Measurements from ENCODE around the gene DKK3.

GRCh38 chr11:12013781-12014180 lies 5.4 kb upstream of the DKK3 start:
- TF ChIP-seq CTCF (IDR thresholded peaks at IDR 0.05; ENCODE audit: low read depth, low read length, missing input control) (no peak), JUND (IDR thresholded peaks at IDR 0.05) (no peak), RAD21 (IDR thresholded peaks at IDR 0.05) (no peak), YY1 (IDR thresholded peaks at IDR 0.05) (no peak), NR2F2 (IDR thresholded peaks at IDR 0.05) (no peak), EGR1 (IDR thresholded peaks at IDR 0.05; ENCODE audit: low read depth in 2 of 2) (no peak), REST (IDR thresholded peaks at IDR 0.05) (no peak), GABPA (IDR thresholded peaks at IDR 0.05 in 1 of 2, conservative IDR thresholded peaks at IDR 0.05 in 1 of 2) (no peak), FOXA2 (IDR thresholded peaks at IDR 0.05) (no peak), TAF1 (conservative IDR thresholded peaks at IDR 0.05) (no peak), HNF4A (conservative IDR thresholded peaks at IDR 0.05) (no peak), RXRA (IDR thresholded peaks at IDR 0.05) (no peak), FOXA1 (IDR thresholded peaks at IDR 0.05) (no peak)
- TF ChIP-seq, protein P1, sequence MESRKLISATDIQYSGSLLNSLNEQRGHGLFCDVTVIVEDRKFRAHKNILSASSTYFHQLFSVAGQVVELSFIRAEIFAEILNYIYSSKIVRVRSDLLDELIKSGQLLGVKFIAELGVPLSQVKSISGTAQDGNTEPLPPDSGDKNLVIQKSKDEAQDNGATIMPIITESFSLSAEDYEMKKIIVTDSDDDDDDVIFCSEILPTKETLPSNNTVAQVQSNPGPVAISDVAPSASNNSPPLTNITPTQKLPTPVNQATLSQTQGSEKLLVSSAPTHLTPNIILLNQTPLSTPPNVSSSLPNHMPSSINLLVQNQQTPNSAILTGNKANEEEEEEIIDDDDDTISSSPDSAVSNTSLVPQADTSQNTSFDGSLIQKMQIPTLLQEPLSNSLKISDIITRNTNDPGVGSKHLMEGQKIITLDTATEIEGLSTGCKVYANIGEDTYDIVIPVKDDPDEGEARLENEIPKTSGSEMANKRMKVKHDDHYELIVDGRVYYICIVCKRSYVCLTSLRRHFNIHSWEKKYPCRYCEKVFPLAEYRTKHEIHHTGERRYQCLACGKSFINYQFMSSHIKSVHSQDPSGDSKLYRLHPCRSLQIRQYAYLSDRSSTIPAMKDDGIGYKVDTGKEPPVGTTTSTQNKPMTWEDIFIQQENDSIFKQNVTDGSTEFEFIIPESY (IDR thresholded peaks at IDR 0.05) = no peak
